AG04450 (cell line): ENCODE data around the gene AARSD1. TPM values are rescaled to one million over a fixed set of nuclear protein-coding genes. Genes with fewer than 3 reads are reported as not detected.

Source experiments
- CTCF ChIA-PET: fragments of 300-600, 350-600 bp; formaldehyde crosslinking; extraction: SDS; loops from one replicate; lab custom pipeline; 2022; ENCODE audit warnings: antibody characterized with exemption, inconsistent platforms; lab: Charles Lee
- POLR2A ChIA-PET: fragments of 350-600 bp; formaldehyde crosslinking; extraction: SDS; loops from one replicate; lab custom pipeline; 2021; ENCODE audit warnings: antibody characterized with exemption, inconsistent platforms; lab: Yijun Ruan, JAX
- DNase-seq: peaks from one replicate; pipeline ENCODE4 v3.0.0-alpha.2; 2011; ENCODE audit warnings: low read depth, low spot score
- H3K27ac ChIP-seq: one replicate; pipeline ENCODE4 v1.5.1; 2012; ENCODE audit warnings: low read depth, low read length, control low read depth
- H3K27me3 ChIP-seq: one replicate; pipeline ENCODE4 v1.6.0; 2012; ENCODE audit warnings: low read length; ENCODE audit not compliant: control insufficient read depth, insufficient read depth
- H3K4me3 ChIP-seq: 2 replicates; pipeline ENCODE4 v1.5.1; 2011; ENCODE audit warnings: mild to moderate bottlenecking, low read depth, low read length, control low read depth
- H3K9me3 ChIP-seq: 2 replicates; pipeline ENCODE4 v1.5.1; 2012; ENCODE audit warnings: low read length; ENCODE audit not compliant: control insufficient read depth, insufficient read depth
- CTCF ChIP-seq: IDR thresholded peaks from 2 replicates; pipeline ENCODE4 v1.5.1; 2011; ENCODE audit warnings: low read depth, low read length, control low read depth, inconsistent platforms
- polyA minus RNA-seq: library from RNA; depleted of rRNA, polyadenylated mRNA; stranded (reverse); fragments of >200 nt; gene quantifications from 2 replicates; pipeline ENCODE4 v1.2.3, GENCODE V29; 2011; rRNA and poly(A)+ RNA removed
- polyA plus RNA-seq: library from polyadenylated mRNA; depleted of rRNA; stranded (reverse); fragments of >200 nt; gene quantifications from 2 replicates; pipeline ENCODE4 v1.2.3, GENCODE V29; 2011; rRNA removed

AARSD1 gene
- polyA plus RNA-seq (39.7 and 39.8 TPM in 2 replicates), polyA minus RNA-seq (30.9 and 33.0 TPM in 2 replicates)

GRCh38 chr17:42964161-42964932 is at the start of gene AARSD1:
Gene AARSD1 (minus strand): TSS chr17:42964454. CDS start chr17:42964440, 14 bp downstream.
- TF ChIP-seq CTCF, result no peak
- peak; percentile 85 for DNase-seq
- peak within 1 kb of the TSS; percentile 90 for H3K4me3 ChIP-seq
- H3K27ac ChIP-seq, result peak within 1 kb of the TSS; percentile 90
- POLR2A ChIA-PET, result interaction anchor here (0.6 to 0.8 kb wide), 3 partner anchors 11 to 168 kb away, joined by 3 to 6 read pairs (median 5); no protein-coding TSS in a partner anchor
- H3K27me3 ChIP-seq, result no peaks in the 10 kb centered on the region
- CTCF ChIA-PET, result interaction anchor here (0.6 kb wide), 1 partner anchor 34 kb away, joined by 3 read pairs; the partner anchor contains the start of gene RPL27
- no peaks in the 10 kb centered on the region for H3K9me3 ChIP-seq

- no peaks in the 10 kb centered on the region for H3K27me3 ChIP-seq
- ChIA-PET CTCF (interaction anchor here (1.5 kb wide), 1 partner anchor 11 kb away, joined by 6 read pairs; no protein-coding TSS in a partner anchor), POLR2A (interaction anchor here (0.6 to 2.6 kb wide), 2 partner anchors 15 to 53 kb away, joined by 5 to 10 read pairs; partner anchors contain the start of gene RPL27)
- H3K4me3 ChIP-seq, result no peak overlapping the region
- DNase-seq, result no peak
- no peak for TF ChIP-seq CTCF
- H3K27ac ChIP-seq, result no peak overlapping the region
- no peaks in the 10 kb centered on the region for H3K9me3 ChIP-seq
Measured at GRCh38 chr17:43013296-43013695, 49.0 kb upstream of the AARSD1 start.

- CTCF ChIA-PET, result interaction anchor here (1.5 kb wide), 1 partner anchor 13 kb away, joined by 6 read pairs; no protein-coding TSS in a partner anchor
- DNase-seq, result no peak
- no peaks in the 10 kb centered on the region for H3K27me3 ChIP-seq
- POLR2A ChIA-PET, result interaction anchor here (2.6 kb wide), 1 partner anchor 14 kb away, joined by 10 read pairs; the partner anchor contains the start of gene RPL27
- no peaks in the 10 kb centered on the region for H3K9me3 ChIP-seq
- H3K27ac ChIP-seq, result no peak overlapping the region
- no peak overlapping the region for H3K4me3 ChIP-seq
- TF ChIP-seq CTCF, result no peak
Measured at GRCh38 chr17:43011728-43012472, 47.6 kb upstream of the AARSD1 start.

GRCh38 chr17:43010667-43011308 is 46.5 kb upstream of the AARSD1 start:
- H3K27me3 ChIP-seq, result no peaks in the 10 kb centered on the region
- H3K4me3 ChIP-seq, result no peak overlapping the region
- POLR2A ChIA-PET, result no interaction called here
- TF ChIP-seq CTCF, result no peak
- CTCF ChIA-PET, result interaction anchor here (1.0 kb wide), 1 partner anchor 13 kb away, joined by 3 read pairs; no protein-coding TSS in a partner anchor
- no peak for DNase-seq
- H3K27ac ChIP-seq, result no peak overlapping the region
- H3K9me3 ChIP-seq, result no peaks in the 10 kb centered on the region
